ENCODE measurements around the gene SYT11. TPM values are rescaled to one million over a fixed set of nuclear protein-coding genes. Genes with fewer than 3 reads are reported as not detected.
A peak's percentile ranks its signal among the peaks of the same experiment; 100 is the strongest.

The SYT11 gene
- total RNA-seq, 1 donor from 2014 or later, result 419 TPM

DNA sequence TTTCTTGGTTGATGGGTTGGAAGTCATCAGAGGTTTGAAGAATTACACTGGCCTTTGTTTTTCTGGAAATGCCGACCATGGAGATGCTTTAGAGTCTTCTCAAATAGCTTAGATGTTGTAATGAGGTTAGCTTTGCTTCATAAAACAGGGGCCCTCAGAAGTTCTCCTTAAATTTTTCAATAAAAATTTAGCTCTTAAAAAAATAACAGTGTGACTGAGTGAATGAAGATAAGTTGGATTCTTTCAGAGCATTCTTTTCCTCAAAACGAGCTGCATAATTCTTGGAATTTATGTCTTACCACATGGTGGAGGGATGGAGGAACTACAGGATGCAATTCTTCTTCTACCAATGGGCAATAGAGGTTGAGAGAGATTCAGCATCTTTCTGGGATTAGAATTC, 23.4 kb downstream of the SYT11 start:
- TF ChIP-seq, protein P1, sequence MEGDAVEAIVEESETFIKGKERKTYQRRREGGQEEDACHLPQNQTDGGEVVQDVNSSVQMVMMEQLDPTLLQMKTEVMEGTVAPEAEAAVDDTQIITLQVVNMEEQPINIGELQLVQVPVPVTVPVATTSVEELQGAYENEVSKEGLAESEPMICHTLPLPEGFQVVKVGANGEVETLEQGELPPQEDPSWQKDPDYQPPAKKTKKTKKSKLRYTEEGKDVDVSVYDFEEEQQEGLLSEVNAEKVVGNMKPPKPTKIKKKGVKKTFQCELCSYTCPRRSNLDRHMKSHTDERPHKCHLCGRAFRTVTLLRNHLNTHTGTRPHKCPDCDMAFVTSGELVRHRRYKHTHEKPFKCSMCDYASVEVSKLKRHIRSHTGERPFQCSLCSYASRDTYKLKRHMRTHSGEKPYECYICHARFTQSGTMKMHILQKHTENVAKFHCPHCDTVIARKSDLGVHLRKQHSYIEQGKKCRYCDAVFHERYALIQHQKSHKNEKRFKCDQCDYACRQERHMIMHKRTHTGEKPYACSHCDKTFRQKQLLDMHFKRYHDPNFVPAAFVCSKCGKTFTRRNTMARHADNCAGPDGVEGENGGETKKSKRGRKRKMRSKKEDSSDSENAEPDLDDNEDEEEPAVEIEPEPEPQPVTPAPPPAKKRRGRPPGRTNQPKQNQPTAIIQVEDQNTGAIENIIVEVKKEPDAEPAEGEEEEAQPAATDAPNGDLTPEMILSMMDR (IDR thresholded peaks at IDR 0.05; ENCODE audit: partially characterized antibody, unreplicated experiment), result no peak
- peaks cover 15% of the 10 kb centered on the region for H3K9me3 Mint-ChIP-seq (ENCODE audit: unreplicated experiment)
- no peak for DNase-seq
- H3K36me3 Mint-ChIP-seq (ENCODE audit: unreplicated experiment), result peaks cover 5% of the 10 kb centered on the region
- no peak overlapping the region for H3K4me3 Mint-ChIP-seq (ENCODE audit: unreplicated experiment)
- no peak overlapping the region for H3K27ac Mint-ChIP-seq (ENCODE audit: unreplicated experiment)
- peaks cover 4% of the 10 kb centered on the region for H3K4me1 Mint-ChIP-seq (ENCODE audit: low read depth, unreplicated experiment)
- peaks cover 9% of the 10 kb centered on the region for H3K27me3 Mint-ChIP-seq (ENCODE audit: unreplicated experiment)

DNA sequence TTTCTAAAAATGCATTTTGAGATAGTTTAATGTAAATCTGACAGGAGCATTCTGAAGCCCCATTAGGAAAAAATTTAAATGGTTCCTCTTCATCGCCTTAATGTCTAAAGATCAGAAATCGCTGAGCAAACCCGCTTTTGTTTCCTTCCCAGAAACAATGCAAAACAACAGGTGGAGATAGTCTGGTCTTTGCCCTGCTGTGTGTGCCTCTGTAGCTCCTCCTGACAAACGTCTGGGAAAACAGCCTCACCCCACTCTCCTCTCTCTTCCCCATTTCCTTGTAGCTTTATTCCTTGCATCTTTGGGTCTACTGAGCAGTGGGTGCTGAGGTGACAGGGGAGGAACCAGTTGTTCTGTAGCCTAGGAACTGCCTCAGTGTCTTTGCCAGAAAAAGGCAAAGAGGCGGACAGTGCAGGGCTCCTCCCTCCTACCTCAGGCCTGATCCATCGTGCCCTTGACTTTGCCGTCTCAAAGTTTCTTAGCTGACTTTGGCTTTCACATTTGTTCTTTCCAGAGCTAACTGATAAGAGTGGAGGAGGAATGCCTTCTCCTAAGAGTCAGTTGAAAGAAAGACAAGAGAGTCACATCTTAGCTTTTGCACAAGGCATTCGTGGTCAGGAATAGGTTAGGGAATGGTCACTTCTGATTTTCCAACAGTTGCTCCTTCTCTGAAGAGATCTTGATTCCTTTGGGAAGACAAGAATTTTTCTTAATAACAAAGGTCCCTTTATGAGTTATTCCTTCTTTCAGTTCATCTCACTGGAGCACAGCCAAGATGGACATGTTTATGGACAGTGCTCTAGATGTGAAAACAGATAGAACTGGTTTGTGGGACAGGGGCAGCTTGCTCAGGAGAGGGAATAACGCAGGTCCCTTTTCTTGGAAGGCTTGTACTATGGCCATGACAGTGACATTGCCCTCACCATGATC, 24.9 kb downstream of the SYT11 start:
- TF ChIP-seq, protein P1 (IDR thresholded peaks at IDR 0.05; ENCODE audit: partially characterized antibody, unreplicated experiment), result no peak
- no peak for DNase-seq
- Mint-ChIP-seq H3K27ac (ENCODE audit: unreplicated experiment) (peak overlapping the region; percentile 8), H3K36me3 (ENCODE audit: unreplicated experiment) (peaks cover 5% of the 10 kb centered on the region), H3K9me3 (ENCODE audit: unreplicated experiment) (peaks cover 7% of the 10 kb centered on the region), H3K4me3 (ENCODE audit: unreplicated experiment) (no peak overlapping the region), H3K27me3 (ENCODE audit: unreplicated experiment) (peaks cover 7% of the 10 kb centered on the region), H3K4me1 (ENCODE audit: low read depth, unreplicated experiment) (peaks cover 4% of the 10 kb centered on the region)

DNA sequence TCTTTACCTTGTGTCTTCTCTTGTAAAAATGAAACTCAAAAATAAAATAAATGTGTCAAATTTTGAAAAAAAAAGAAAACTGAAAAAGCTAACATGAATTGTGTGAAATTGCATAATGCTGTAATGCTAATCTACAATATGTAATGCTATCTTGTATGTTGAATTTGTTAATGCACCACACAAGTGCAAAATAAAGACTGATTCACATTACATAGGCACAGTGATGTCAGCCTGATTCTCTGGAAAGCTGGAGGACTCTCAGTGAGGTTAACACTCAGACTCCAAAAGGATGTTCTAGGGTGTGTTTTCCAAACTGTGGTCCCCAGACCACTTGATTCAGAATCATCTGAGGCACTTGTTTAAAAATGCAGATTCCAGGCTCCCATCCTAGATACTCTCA, 25.6 kb downstream of the SYT11 start:
- peaks cover 7% of the 10 kb centered on the region for H3K27me3 Mint-ChIP-seq (ENCODE audit: unreplicated experiment)
- H3K4me3 Mint-ChIP-seq (ENCODE audit: unreplicated experiment), result no peak overlapping the region
- TF ChIP-seq, protein P1 (IDR thresholded peaks at IDR 0.05; ENCODE audit: partially characterized antibody, unreplicated experiment), result no peak
- DNase-seq, result no peak
- peaks cover 5% of the 10 kb centered on the region for H3K9me3 Mint-ChIP-seq (ENCODE audit: unreplicated experiment)
- no peaks in the 10 kb centered on the region for H3K4me1 Mint-ChIP-seq (ENCODE audit: low read depth, unreplicated experiment)
- peaks cover 5% of the 10 kb centered on the region for H3K36me3 Mint-ChIP-seq (ENCODE audit: unreplicated experiment)
- H3K27ac Mint-ChIP-seq (ENCODE audit: unreplicated experiment), result no peak overlapping the region

DNA sequence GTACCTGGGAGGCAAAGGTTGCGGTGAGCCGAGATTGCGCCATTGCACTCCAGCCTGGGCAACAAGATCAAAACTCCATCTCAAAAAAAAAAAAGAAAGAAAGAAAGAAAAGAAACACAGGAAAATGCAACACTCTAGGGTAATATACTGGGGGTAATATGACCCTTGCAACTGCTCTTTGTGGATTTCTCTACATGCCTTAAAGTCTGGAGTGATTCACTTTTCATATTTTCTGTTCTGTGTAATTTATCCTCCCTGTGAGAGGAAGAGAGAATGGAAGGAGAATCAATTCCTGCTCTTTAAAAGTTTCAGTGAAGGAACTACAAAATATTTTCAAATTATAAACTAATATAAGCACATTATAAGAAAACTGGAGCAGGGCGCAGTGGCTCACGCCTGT, 29.1 kb downstream of the SYT11 start:
- no peak overlapping the region for H3K4me3 Mint-ChIP-seq (ENCODE audit: unreplicated experiment)
- peaks cover 5% of the 10 kb centered on the region for H3K27me3 Mint-ChIP-seq (ENCODE audit: unreplicated experiment)
- TF ChIP-seq, protein P1 (IDR thresholded peaks at IDR 0.05; ENCODE audit: partially characterized antibody, unreplicated experiment), result no peak
- no peak for DNase-seq
- no peak overlapping the region for H3K27ac Mint-ChIP-seq (ENCODE audit: unreplicated experiment)
- H3K36me3 Mint-ChIP-seq (ENCODE audit: unreplicated experiment), result no peaks in the 10 kb centered on the region
- H3K9me3 Mint-ChIP-seq (ENCODE audit: unreplicated experiment), result peaks cover 5% of the 10 kb centered on the region
- H3K4me1 Mint-ChIP-seq (ENCODE audit: low read depth, unreplicated experiment), result no peaks in the 10 kb centered on the region

DNA sequence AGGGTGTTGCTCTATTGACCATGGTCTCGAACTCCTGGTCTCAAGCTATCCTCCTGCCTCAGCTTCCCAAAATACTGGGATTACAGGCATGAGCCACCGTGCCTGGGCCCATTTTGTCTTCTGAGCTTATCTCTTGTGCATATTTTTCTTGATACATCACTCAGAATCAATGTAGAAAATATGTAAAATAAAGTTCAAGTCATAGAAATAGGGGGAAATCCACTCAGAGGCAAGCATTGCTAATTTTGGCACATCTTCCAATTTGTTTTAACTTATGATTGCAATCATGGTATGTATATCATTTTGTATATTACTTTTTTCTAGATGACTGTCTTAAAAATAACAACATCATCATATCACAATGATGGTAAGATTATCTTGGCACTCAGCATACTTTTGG, 30.2 kb downstream of the SYT11 start:
- Mint-ChIP-seq H3K27ac (ENCODE audit: unreplicated experiment) (no peak overlapping the region), H3K9me3 (ENCODE audit: unreplicated experiment) (peaks cover 2% of the 10 kb centered on the region), H3K27me3 (ENCODE audit: unreplicated experiment) (peaks cover 5% of the 10 kb centered on the region), H3K36me3 (ENCODE audit: unreplicated experiment) (no peaks in the 10 kb centered on the region), H3K4me1 (ENCODE audit: low read depth, unreplicated experiment) (no peaks in the 10 kb centered on the region), H3K4me3 (ENCODE audit: unreplicated experiment) (no peak overlapping the region)
- DNase-seq, result no peak
- TF ChIP-seq, protein P1 (IDR thresholded peaks at IDR 0.05; ENCODE audit: partially characterized antibody, unreplicated experiment), result no peak

All from glutamatergic neuron (in vitro differentiated cells).